NCI-H2196 (cell line): ENCODE data around the gene TMEM86A.

ENCODE experiments used
- DNase-seq: peaks from one replicate; lab custom pipeline; 2025; ENCODE audit not compliant: unreplicated experiment; lab: John Stamatoyannopoulos, UW

Gene TMEM86A

DNA sequence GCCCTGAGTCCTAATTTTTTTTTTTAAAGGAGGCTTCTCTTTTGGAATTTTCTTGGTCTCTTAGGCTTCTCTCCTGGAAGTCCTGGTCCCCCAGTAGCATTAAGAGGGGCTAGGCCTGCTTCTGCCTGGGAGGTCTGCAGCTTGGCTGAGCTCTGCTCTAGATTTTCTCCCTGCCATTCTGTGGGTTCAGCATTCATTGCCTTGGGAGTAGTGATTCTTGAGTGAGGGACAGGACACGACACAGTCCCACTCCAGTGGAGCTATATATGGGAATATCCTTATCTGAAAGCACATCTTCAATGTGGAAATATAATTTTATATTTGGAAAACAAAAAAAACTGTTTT is 23.7 kb downstream of the TMEM86A start:
- DNase-seq, result no peak

DNA sequence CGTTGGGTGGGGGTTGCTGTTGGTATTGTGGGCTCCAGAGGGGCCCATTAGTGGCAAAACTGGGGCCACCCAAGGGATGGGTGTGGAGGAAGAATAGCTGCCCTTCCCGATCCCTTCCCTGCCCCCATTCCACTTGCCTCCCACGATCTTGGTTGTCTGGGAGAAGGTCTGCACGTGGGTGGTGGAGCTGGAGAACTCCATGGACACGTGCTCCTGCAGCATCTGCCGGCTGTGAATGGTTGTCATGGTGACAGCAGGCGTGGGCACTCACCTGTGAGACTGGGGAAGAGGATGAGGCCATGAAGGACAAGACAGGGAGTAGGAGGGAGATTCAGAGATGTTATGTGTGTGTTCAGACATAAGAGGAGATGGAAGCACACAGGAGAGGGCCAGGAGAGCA is 25.4 kb downstream of the TMEM86A start:
- no peak for DNase-seq

DNA sequence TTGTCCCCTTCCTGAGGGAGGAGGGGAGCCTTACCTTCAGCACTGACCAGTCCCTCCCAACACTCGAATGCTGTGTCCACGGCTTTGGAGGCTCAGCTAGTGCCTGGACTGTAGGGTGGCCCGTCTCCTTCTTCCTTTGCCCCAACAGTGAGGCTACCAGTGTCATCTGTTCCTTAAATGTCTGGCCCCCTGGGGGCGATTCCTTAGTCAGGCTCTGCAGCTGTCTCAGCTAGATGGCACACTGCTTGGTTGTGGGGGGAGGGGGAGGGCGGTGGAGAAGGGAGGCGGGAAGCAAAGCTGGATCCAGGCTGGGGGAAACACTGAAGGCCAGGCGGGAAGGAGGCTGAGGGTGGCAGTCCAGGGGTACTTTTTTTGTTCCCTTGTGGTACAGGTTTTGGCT is 27.5 kb downstream of the TMEM86A start, which contains the start of gene IGSF22:
Gene IGSF22, minus strand, starts transcription at position 149 of the 400 bp plus-strand sequence. CDS start 1,952 bp downstream, outside the sequence.
- no peak for DNase-seq

DNA sequence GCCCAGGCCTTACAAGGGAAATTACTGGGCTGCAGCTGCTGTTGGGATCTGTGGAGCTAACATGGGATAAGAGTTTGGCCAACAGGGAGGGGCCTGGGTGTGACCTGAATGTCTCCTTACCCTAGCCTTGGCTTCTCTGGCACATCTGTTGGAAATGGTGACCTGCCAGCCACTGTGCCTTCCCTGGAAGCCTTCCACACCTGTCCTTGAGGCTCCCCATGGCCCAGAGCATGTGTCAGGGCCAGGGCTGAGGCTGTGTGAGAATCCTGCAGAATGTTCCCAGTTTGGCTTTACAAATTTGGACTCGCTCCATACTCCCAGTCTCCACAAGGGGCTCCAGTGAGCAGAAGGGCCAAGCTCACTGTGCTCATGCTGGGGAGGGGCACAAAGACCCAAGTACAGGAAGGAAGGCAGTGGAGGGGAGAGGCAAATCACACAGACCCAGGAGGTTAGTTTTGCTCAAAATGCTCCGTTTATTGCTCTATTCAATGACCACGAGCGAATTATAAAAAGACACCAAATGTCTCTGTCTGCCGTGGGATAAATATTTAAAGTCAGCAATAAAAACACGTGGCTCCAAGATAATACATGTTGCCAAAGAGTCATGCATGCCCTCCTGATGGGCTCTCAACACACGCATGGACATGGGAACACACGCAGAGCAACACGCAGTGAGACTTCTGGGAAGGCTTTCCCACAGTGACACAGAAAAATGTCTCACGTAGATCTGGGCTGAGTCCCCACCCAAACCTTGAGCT is 29.1 kb downstream of the TMEM86A start:
- peak; percentile 54 for DNase-seq

DNA sequence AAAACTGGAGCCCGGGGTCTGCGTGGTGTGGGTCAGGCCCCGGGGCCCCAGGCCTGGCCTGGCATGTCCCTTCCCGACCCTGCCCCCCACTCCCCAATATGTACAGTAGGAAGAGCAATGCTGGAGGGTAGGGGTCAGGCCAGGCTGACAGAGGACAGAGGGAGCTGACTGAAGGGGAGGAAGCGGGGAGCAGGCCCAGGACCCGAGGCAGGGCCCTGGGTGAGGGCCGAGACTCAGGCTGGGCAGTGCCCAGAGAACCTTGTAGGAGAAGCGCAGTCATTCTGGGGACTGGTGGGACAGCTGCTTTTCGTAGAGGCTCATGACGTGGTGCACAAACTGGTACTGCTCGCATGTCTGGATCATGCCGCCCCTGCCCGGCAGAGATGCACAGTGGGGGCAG is 30.1 kb downstream of the TMEM86A start:
- no peak for DNase-seq

DNA sequence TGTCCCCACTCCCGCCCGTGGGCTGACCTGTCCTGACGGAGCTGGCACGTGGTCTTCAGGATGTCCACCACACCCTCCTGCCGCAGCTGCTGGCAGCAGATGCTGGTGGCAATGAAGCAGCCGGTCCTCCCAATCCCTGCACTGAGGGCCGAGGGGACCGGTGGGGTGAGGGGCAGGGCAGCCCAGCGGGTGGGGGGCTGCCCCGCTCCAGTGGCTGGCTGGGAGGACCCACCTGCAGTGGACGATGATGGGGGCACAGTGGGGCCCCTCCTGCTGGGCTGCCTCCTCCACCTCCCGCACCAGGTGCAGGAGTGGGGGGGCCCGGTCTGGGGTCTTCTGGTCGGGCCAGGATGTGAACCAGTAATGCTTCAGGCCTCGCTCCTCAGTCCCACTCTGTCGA is 30.8 kb downstream of the TMEM86A start:
- no peak for DNase-seq

DNA sequence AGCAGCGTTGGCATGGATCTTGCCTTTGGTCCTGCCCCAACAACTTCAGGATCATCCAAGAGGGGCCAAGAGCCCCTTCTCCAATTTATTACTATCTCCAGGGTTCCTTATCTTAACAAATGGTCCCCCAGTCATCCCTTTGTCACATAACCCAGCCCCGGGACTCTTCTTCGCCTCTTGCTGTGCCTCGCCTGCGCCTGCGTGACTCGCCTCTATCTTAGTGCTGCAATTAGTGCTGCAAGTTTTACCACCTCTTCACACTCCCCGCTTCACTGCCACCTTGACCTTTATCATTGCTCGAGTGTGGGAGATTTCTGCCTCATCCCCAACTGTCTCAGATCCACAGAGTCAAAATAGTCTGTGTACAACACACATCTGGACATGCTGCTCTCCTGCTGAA is 31.4 kb downstream of the TMEM86A start:
- no peak for DNase-seq

DNA sequence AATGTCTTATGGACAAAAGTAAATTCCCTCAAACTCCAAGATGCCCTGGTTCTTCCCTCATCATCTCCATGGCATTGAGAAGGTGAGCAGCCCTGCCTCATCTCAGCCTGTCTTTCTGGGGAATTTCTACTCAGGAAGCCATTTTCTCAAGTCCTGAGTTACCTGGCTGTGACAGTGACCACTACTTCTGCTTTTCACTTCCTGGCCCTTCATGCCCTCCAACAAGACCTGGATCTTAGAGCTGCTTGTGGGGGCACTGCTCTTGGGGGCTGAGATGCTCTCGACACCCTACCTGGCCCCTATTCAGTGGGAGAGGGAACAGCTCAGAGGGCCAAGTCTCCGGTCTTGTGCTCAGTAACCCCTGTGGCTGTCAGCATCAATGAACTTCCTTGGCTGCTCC is 32.9 kb downstream of the TMEM86A start:
- no peak for DNase-seq

DNA sequence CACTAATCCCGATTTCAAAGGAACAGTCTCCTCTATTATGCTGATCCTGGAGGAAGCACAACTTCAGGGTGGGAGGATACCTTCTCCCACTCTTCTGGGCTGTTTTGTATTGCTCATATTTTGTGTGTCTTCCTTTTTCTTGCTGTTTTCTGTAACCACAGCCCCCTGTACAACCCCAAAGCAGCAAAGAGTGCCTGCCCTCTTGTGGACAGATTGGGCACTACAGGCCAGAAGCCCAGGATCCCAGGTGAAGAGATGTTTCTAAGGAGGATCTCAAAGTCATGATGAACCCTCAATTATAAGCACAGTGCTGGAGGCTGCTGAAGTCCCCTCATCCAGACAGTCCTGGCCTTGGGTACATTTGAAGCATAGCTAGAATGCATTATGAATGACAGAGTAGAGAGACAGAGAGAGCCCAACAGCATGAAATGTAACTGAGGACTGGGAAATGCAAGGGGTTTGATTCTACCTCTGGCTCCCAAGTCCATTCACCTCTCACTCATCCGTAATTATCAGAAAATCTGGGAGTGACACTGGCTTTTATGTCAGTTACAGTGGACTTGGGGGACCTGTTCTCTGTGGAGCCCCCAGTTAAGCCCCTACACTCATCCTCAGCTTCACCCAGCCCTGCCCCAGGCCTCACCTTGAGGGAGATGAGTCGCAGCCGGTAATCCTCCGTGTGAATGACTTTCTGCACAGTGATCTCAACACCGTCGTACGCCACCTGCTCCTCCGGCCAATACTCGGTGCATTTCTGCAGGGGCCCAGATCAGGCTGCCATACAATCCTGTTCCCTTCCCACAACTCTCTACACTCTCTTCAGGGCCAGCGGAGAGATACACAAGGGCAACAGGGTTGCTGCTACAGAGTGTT is 33.6 kb downstream of the TMEM86A start:
- DNase-seq, result peak; percentile 51

DNA sequence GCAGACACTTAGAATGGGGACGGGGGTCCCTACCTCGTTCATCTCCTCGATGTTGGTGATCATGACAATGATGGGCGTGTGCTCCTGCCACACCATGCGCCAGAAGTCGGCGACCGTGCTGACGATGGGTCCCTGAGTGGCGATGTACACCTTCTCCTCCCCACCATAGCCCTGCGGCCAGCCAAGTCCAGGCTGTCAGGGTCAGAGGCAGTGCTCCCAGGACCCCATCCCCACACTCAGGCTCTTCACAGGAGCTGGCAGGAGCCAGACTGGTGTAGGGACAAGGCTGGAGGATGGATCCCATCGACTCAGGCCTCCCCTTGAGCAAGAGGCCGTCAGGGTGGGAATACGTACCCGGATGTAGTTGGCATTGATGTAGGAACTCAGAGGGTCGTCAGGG is 34.6 kb downstream of the TMEM86A start:
- DNase-seq, result no peak

DNA sequence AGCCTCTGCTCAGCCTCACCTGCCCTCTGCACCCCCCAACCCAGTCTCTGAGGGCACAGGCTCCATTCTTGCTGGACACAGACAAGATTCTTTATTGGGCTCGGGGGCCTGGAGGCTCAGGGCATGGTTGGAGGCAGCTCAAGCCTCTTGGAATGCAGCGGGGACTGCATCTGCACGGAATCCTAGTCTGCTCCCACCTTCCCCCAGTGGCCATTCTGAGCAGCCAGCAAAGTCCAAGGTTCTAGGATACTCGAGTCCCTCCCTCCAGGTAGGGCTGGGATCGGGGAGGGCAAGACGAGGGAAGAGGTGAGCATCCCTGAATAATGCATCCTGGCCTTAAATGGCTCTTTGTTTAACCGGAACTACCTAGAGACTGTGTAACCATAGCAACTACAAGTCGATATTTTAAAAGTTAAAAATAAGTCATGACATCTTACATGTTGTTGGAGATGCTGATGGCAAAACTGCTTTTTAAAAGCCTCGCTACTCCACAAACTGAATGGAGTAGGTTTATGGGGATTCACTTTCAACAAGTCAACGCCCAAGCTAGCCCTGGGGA is 38.1 kb downstream of the TMEM86A start:
- no peak for DNase-seq

DNA sequence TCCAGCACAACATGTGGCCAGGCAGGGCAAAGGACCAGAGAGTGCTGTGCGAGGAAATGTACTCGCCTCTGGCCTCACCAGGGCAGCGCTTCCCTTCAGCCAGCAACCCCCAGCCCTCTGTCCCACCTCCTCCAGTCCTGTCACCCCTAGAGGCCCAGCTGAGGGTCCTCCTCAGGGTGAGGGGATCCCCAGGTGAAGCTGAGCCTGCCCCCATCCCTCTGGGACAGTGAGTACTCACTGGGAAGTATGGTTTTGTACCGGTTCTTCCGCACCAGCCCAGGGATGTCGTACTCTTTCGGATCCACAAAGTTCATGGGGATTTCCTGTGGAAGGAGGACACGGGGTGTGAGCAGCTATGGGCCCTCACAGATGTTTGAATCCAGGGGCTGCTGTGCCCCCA is 39.1 kb downstream of the TMEM86A start:
- no peak for DNase-seq

DNA sequence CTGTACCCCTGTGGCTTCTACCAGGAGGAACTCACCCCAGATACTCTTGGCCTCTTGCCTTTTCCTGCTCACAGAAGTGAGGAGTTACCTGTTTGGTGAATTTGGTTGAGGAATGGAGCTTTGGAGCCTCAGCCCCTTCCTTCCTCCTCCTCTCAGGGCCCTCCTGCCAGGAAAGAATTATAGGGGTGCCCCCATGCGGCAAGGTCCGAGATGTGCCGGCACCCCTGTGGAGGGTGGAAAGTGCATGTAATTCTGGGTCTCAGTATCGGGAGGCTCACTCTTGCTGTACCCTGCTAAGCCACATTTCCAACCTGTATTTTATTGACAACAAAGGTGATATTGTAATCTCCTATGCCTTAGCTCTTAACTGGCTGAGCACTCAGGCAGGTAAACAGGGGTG is 41.1 kb downstream of the TMEM86A start:
- no peak for DNase-seq

DNA sequence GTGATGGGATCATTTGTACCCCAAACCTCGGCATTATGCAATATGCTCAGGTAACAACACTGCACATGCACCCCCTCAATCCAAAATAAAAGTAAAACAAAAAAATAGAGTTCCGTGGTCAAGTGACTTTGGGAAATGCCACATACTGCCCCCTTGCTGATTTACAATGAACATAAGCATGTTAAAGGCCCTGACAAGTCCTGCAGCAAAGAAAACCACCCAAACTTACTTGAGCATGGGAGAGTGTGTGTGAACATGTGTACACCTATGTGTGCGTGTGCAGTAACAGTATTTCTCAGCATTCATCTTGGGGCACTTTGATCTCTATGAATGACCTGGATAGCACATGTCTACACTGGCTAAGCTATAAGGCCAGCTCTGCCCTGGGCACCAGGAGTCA is 43.2 kb downstream of the TMEM86A start:
- no peak for DNase-seq

DNA sequence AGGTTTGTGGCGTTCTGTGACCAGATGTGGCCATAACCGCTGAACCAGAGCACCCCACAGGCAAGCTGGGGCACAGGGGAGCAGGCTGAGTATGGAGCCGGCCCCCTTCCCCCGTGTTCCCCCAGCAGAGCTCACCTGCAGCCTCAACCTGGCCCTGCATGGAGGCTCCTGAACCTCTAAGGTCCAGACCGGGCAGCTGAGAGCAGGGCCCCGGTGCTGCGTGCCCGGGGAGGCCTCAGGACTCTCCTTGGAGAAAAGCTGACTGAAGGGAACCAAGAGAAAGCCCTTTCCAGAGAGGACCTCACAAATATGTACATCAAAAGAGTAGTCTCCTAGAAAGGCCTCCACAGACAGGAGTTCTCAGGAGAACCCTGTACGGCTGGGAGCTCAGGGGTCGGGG is 44.8 kb downstream of the TMEM86A start:
- DNase-seq, result no peak

DNA sequence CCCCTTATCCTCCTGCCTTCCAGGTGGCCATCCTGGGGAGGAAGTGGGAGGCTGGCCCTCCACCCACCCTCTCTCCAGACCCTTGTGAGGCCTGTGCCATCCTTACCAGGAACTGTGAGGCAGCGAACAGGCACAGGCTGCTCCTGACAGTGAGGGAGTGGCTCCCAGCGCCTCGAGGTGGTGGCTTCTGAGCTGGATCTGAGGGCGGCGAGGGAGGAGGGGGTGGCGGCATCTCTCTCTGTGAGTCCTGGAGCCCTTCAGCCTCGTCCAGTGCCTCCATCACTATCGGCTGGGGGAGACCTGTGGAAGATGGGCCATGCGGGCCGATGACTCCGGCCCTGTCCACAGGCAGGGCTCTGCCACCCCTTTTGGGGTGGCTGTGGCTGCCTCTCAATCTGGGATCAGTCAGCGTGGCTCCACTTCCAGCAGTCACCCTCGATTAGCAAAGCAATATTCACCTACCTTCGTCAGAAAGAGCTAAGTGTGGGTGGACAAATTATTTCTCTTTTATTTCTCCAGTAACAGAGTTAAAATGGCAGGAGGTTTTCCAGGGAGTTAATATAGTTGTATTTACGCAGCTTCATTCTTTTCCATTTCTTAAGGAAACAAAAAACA is 45.4 kb downstream of the TMEM86A start:
- DNase-seq, result no peak

DNA sequence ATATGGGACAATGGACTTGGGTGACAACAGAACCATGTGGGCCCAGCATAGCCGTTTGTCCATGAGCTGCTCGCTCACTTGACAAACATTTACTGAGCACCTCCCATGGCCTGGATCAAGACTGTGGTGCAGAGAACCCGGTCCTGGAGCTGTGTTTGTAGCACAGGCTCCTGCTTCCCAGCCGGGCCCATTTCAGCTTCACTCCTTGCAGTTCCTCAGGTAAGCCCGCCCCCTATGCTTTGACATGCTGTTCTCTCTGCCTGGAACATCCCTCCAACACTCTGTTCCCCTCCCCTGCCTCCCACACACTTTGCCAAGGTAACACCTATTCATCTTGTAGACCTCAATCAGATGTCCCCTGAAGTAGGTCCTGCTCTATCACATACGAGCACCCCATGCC is 46.7 kb downstream of the TMEM86A start:
- DNase-seq, result no peak

DNA sequence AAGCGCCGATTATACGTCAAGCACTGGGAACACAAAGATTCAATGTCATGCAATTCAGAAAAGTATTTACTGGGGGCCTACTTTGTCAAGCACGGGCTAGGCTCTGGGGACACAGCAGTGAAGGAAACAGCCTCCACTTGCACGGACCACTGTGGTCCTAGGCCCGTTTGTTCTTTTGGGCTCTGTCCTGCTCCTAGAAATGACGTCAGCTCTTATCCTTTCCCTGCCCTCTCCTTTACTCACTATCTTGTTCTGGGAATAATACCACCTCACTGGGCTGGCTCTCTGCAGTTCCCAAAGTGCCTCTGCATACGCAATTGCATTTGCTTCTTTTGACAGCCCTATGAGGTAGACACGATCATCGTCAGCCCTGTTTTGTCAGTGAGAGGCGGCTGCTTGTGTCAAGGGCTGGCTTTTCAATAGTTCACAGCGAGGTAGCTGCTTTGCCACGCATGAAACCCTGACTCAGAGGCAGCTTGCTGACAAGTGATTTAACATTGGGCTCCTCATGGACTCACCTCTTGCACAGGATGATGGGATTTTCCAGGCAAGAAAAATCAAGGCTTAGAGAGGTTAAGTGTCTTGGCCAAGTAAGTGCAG is 50.3 kb downstream of the TMEM86A start:
- DNase-seq, result no peak

DNA sequence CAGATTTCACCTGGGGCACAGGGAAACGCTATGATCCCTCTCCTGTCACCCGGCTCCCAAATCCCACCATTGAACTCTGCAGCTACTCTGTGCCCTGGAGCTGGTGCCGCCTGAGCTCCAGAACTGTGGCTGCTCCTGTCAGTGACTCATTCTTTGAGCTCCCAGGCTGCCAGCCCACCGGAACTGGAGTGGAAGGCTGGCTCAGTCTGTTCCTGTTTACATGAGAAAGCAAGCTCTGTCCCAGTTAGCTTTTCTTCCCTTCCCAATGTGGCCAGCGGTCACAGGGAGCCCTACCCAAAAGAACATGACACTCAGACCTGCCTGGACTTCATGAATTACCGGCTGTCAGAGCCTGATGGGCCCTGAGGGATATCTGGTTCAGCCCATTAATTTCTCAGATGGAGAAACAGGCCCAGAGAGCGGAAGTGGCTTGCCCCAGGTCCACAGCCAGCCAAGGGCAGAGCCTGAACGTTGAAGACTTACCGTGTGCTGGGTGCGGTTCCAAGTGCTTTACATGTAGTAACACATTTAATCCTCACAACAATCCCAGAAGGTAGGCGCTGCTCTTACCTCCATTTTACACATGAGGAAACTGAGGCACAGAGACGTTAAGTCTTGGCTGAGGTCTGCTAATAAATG is 51.2 kb downstream of the TMEM86A start:
- no peak for DNase-seq

DNA sequence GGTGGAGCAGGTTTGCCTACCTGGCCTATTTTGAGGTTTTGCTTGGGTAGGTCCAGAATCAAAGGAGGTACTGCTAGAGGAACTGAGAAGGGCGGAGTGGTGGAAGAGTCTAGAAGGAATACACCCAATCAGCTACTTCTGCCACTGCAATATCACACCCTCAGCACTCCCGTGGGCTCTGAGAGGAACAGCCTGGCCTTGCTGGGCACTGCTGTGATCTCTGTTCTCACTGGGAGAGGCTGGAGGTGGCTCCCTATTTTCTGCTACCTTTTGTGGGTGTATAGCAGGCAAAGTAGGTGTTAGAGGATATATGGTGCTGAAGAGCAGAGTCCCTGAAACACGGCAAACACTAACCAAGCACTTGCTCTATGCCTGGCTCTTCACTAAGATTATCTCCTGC is 52.4 kb downstream of the TMEM86A start:
- DNase-seq, result no peak

DNA sequence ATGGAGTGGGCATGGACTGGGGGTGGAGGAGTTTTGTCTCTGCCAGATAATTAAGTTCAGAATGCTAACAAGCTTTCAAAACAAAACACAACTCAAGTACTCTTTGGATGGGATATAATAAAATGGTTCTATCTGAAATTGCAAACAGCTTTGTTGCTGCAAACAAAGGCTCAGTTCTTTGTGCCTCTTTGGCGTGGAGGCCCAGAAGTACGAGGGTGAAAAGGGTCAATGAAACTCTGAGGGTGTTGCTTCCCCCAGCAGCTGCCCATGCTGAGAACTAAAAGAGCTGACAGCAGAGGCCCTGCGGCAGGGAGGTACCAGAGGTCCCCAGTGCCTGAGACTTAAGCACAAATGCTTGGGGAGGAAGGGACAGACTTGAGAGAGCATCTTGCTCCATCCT is 53.9 kb downstream of the TMEM86A start:
- DNase-seq, result no peak
